Keratinocyte (primary cell): ENCODE measurements around the gene MYO1H. TPM values are rescaled to one million over a fixed set of nuclear protein-coding genes. Genes with fewer than 3 reads are reported as not detected.

Experiments used
- DNase-seq: peaks from one replicate; pipeline ENCODE4 v3.0.0-alpha.2; 2011; ENCODE audit warnings: low read depth, missing footprints, low spot score
- FAIRE-seq: peaks from 2 replicates; lab custom pipeline; 2011; peaks lifted over from hg19 to GRCh38; lab: Jason Lieb, UNC
- H2AFZ ChIP-seq: 2 replicates; pipeline ENCODE4 v1.6.0; 2012; ENCODE audit warnings: low read length, control low read depth, inconsistent platforms; ENCODE audit not compliant: control insufficient read depth
- H3K27ac ChIP-seq: 2 replicates; pipeline ENCODE4 v1.5.1; 2011; ENCODE audit warnings: low read length; ENCODE audit not compliant: control insufficient read depth, insufficient read depth
- H3K27me3 ChIP-seq: 3 replicates; pipeline ENCODE4 v1.6.0; 2011; ENCODE audit warnings: low read length; ENCODE audit not compliant: control insufficient read depth, insufficient read depth; ENCODE audit errors: extremely low read depth
- H3K36me3 ChIP-seq, 2 experiments: 2 replicates in 1 of 2; 3 replicates in 1 of 2; pipeline ENCODE4 v1.5.1; 2011; ENCODE audit warnings: low read length in 2 of 2, mild to moderate bottlenecking in 1 of 2; ENCODE audit not compliant: control insufficient read depth in 2 of 2, insufficient read depth in 2 of 2; ENCODE audit errors: extremely low read depth in 1 of 2
- H3K4me1 ChIP-seq: 3 replicates; pipeline ENCODE4 v1.5.1; 2011; ENCODE audit warnings: low read length; ENCODE audit not compliant: control insufficient read depth, insufficient read depth; ENCODE audit errors: extremely low read depth
- H3K4me2 ChIP-seq: 3 replicates; pipeline ENCODE4 v1.6.0; 2011; ENCODE audit warnings: low read depth, low read length; ENCODE audit not compliant: control insufficient read depth, insufficient read depth; ENCODE audit errors: extremely low read depth
- H3K4me3 ChIP-seq, 3 experiments: fragments of 200-600 bp in 1 of 3; sonication (generic) in 1 of 3; 2 replicates in 2 of 3; 3 replicates in 1 of 3; pipeline ENCODE4 v1.5.1; 2011 to 2016; ENCODE audit warnings: low read length in 3 of 3, mild to moderate bottlenecking in 3 of 3, control low read depth in 2 of 3, inconsistent platforms in 1 of 3, low read depth in 1 of 3, mixed read lengths in 1 of 3, mixed run types in 1 of 3, moderate library complexity in 1 of 3; ENCODE audit not compliant: control insufficient read depth in 2 of 3, insufficient read depth in 2 of 3; ENCODE audit errors: extremely low read depth in 1 of 3
- H3K79me2 ChIP-seq: 2 replicates; pipeline ENCODE4 v1.6.0; 2012; ENCODE audit warnings: low read length; ENCODE audit not compliant: control insufficient read depth, insufficient read depth
- H3K9ac ChIP-seq: 3 replicates; pipeline ENCODE4 v1.6.0; 2011; ENCODE audit warnings: low read length; ENCODE audit not compliant: control insufficient read depth, insufficient read depth; ENCODE audit errors: extremely low read depth
- H3K9me1 ChIP-seq: 3 replicates; pipeline ENCODE4 v1.6.0; 2011; ENCODE audit warnings: low read length; ENCODE audit not compliant: control insufficient read depth, insufficient read depth; ENCODE audit errors: extremely low read depth
- H3K9me3 ChIP-seq: 2 replicates; pipeline ENCODE4 v1.5.1; 2012; ENCODE audit warnings: low read depth, low read length; ENCODE audit not compliant: control insufficient read depth
- H4K20me1 ChIP-seq: 3 replicates; pipeline ENCODE4 v1.6.0; 2011; ENCODE audit warnings: low read length; ENCODE audit not compliant: control insufficient read depth, insufficient read depth; ENCODE audit errors: extremely low read depth
- CTCF ChIP-seq, 3 experiments: IDR thresholded peaks in 1 of 3; conservative IDR thresholded peaks in 1 of 3; optimal IDR thresholded peaks in 1 of 3; 2 replicates in 2 of 3; 3 replicates in 1 of 3; pipeline versions ENCODE3 to v1.5.1; 2011; ENCODE audit warnings: low read length in 3 of 3, mild to moderate bottlenecking in 3 of 3, moderate library complexity in 2 of 3, control low read depth in 1 of 3, inconsistent platforms in 1 of 3; ENCODE audit not compliant: insufficient read depth in 2 of 3; ENCODE audit errors: extremely low read depth in 1 of 3
- EZH2 ChIP-seq: IDR thresholded peaks from one replicate; pipeline ENCODE4 v1.6.1; 2012; ENCODE audit warnings: inconsistent platforms, mild to moderate bottlenecking, low read length, moderate library complexity
- dilution Hi-C: fragments of 300-500 bp; cut with MboI; formaldehyde crosslinking; loops from one replicate; pipeline ENCODE4 v1.7.0; 2020; ENCODE audit warnings: low sequenced_read_pairs; ENCODE audit not compliant: extremely low pct_ligation_motif_present
- polyA plus RNA-seq, 5 experiments: library from polyadenylated mRNA; depleted of rRNA in 3 of 5; stranded (reverse) in 3 of 5; stranded (forward) in 1 of 5; unstranded in 1 of 5; fragments of >200 nt; gene quantifications; 1 replicate in 1 of 5; 2 replicates in 3 of 5; 3 replicates in 1 of 5; pipeline versions ENCODE4 v1.2.1 to v1.2.3, GENCODE V29; 2011 to 2012; ENCODE audit warnings: missing spikeins in 2 of 5, low read depth in 1 of 5, low replicate concordance in 1 of 5

The MYO1H gene
- polyA plus RNA-seq, 1 donor (not counting 4 experiments of a cell fraction or from before 2014, with no cell fraction given) = not detected

DNA sequence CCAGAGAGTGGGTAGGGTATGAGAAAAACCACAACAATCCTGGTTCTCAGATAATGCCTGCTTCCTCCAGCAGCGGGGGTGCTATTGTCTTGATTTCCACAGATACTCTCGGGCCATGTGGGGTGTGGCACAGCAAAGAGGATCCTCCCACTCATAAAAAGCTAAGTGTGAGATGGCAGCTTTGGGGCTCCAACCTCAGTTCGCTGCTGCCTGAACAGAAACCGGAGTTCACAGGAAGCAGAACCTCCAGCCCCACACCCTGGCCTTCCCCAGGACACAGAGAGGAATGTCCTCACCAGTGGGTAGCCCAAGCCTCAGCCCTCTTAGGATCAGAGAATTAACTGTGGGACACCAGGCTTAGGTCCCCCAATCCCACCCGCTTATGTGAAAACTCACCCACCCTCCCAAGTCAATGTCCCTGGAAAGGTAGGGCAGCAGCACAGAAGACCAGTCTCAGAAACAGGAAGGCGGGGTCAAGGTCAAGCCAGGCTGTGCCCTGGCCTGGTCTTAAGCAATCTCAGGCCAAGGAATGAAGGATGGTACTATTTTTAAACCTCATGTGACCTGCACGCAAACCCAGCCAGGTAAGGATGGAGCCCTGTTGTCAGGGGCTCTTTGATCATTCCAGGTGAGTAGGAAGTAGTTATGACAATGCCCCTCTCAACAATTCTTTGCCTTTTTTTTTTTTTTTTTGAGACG is 120.4 kb downstream of the MYO1H start:
- Histone ChIP-seq H3K4me1 (peaks cover 12% of the 10 kb centered on the region), H3K9ac (no peak overlapping the region), H3K4me2 (no peak overlapping the region), H3K27ac (no peak overlapping the region), H3K27me3 (no peaks in the 10 kb centered on the region), H4K20me1 (peaks cover 32% of the 10 kb centered on the region), H3K4me3 (no peak overlapping the region), H3K9me1 (peaks cover 3% of the 10 kb centered on the region), H3K36me3 (peaks cover 31 to 34% of the 10 kb centered on the region in 2 experiments), H2AFZ (no peak overlapping the region), H3K79me2 (peaks cover 95% of the 10 kb centered on the region), H3K9me3 (no peaks in the 10 kb centered on the region)
- FAIRE-seq = no peak
- no peak for DNase-seq
- TF ChIP-seq EZH2 (no peak), CTCF (optimal IDR thresholded peaks at IDR 0.05 in 1 of 3, IDR thresholded peaks at IDR 0.05 in 1 of 3, conservative IDR thresholded peaks at IDR 0.05 in 1 of 3; ENCODE audit: extremely low read depth in 1 of 3, insufficient read depth in 2 of 3, low read length in 3 of 3) (no peak)
- dilution Hi-C loops = no loop called here

DNA sequence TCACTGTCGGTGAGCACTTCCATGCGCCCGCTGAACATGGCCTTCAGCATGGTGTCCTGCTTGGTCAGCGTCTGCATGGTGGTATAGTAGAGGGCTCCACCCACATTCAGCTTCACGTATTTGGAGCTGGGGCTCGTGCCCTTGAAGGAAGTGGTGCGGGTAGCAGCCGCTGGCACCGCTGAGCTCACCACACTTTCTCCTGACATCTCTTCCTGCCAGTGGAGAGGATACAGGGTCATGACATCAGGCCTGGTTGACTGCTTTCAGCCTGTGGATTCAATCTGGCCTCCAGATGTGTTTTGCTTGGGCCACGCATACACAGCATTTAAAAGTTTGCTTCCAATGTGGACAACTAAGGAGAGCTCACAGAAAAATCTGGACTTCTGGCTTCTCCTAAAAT is 121.8 kb downstream of the MYO1H start:
- no peak for FAIRE-seq
- Histone ChIP-seq H4K20me1 (peaks cover 35% of the 10 kb centered on the region), H3K36me3 (peaks cover 29 to 38% of the 10 kb centered on the region in 2 experiments)

More for the DNA sequence above, 121.8 kb downstream of the MYO1H start:
- TF ChIP-seq CTCF (optimal IDR thresholded peaks at IDR 0.05 in 1 of 3, IDR thresholded peaks at IDR 0.05 in 1 of 3, conservative IDR thresholded peaks at IDR 0.05 in 1 of 3; ENCODE audit: extremely low read depth in 1 of 3, insufficient read depth in 2 of 3, low read length in 3 of 3) (no peak), EZH2 (no peak)
- H2AFZ ChIP-seq = no peak overlapping the region
- no peak for DNase-seq
- H3K9me1 ChIP-seq = no peaks in the 10 kb centered on the region
- no peak overlapping the region for H3K4me3 ChIP-seq
- H3K4me2 ChIP-seq = no peak overlapping the region
- dilution Hi-C loops = no loop called here
- H3K4me1 ChIP-seq = no peaks in the 10 kb centered on the region
- H3K27me3 ChIP-seq = no peaks in the 10 kb centered on the region
- H3K79me2 ChIP-seq = peaks cover 97% of the 10 kb centered on the region
- H3K27ac ChIP-seq = no peak overlapping the region
- H3K9me3 ChIP-seq = no peaks in the 10 kb centered on the region
- H3K9ac ChIP-seq = no peak overlapping the region
